WI38 (cell line): ENCODE data around the gene ZNF100.
"Not testable (repeated sequence)": the region's sequence is repeated elsewhere in the genome, so short reads cannot be mapped to it uniquely, and the experiment has no call there.

Experiments
- H3K4me3 ChIP-seq: 2 replicates; pipeline ENCODE4 v1.5.1; 2011; ENCODE audit warnings: low read depth, mild to moderate bottlenecking, control low read depth, low read length
- TF ChIP-seq, protein P1 (sequence below): IDR thresholded peaks from 2 replicates; pipeline ENCODE4 v1.5.1; 2012; ENCODE audit warnings: low read depth, mild to moderate bottlenecking, control low read depth, low read length

The ZNF100 gene

DNA sequence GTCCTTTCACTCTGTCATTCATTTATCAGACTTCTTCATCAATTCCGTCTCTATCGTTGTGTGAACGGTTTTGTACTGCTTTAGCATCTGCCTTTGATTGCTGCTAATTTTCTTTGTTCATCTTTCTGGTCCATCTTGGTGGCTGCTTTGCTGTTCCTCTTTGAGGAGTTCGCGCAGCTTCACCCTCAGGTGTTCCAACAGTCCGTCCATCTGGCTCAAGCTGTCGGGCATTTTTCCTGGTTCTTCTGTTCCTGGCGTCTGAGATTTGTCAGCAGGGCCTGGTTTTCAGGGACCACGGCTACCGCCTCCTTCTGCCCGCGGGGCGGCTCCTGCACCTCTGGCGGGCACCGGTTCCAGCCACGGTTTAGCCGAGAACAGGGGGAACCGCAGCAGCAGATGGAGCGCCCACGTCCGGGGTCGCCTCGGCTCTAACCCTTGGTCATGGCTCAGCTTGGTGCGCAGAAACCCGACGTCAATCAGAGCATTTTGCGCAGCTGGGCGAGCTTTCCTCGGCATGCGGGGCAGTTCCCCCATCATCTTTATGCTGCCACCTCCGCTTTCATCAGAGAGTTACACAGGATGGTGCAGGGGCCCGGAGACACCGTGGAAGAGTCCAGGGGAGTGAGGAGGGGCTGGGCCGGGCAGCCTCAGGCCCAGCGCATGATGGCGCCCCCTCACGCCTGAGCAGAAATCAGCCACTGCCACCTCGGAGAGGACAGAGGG, 89.5 kb downstream of the ZNF100 start:
- TF ChIP-seq, protein P1, sequence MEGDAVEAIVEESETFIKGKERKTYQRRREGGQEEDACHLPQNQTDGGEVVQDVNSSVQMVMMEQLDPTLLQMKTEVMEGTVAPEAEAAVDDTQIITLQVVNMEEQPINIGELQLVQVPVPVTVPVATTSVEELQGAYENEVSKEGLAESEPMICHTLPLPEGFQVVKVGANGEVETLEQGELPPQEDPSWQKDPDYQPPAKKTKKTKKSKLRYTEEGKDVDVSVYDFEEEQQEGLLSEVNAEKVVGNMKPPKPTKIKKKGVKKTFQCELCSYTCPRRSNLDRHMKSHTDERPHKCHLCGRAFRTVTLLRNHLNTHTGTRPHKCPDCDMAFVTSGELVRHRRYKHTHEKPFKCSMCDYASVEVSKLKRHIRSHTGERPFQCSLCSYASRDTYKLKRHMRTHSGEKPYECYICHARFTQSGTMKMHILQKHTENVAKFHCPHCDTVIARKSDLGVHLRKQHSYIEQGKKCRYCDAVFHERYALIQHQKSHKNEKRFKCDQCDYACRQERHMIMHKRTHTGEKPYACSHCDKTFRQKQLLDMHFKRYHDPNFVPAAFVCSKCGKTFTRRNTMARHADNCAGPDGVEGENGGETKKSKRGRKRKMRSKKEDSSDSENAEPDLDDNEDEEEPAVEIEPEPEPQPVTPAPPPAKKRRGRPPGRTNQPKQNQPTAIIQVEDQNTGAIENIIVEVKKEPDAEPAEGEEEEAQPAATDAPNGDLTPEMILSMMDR: no peak
- H3K4me3 ChIP-seq: no peak overlapping the region

DNA sequence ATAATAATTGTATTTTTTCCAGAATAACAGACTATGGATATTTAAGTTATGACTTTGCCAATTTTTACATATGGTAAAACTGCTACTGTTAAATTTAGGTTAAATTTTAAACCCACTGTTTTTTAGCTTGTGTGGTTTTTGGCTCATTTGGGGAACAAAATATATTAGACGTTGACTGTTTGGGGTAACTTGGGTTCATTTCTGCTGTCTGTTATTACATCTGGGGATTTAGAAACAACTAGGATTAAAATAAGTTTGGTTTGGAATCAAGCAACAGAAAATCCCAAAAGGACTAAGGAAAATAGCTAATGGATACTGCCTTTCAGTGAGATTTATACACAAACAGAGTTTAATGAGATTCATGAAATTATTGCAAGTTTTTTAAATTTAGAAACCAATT, 92.9 kb downstream of the ZNF100 start:
- TF ChIP-seq, protein P1: no peak

DNA sequence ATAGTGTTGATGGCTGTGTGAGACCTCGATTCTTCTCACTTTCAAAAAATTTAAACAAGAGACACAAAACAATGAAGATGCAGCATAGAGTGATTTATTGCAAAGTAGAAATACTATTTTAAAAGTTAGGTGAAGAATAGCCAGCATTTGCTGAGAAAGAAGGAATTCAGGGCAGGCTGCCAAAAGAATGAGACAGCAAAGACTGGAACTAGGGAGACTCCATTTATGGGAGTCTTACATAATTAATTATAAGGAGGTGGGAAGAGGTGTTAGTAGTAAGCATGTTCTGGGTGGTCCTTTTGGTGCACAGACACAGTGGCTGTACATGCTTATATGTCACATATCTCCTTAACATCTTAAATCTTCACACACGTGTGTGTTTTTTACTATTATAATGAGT, 93.9 kb downstream of the ZNF100 start:
- not testable (repeated sequence) for H3K4me3 ChIP-seq

More for the DNA sequence above, 92.9 kb downstream of the ZNF100 start:
- no peak overlapping the region for H3K4me3 ChIP-seq
